SH-SY5Y (cell line): ENCODE measurements around the gene DPH1.

Source experiments
- GATA2 ChIP-seq: IDR thresholded peaks from 2 replicates; pipeline ENCODE4 v1.6.1; 2011; ENCODE audit warnings: mild to moderate bottlenecking, low read depth, low read length
- GATA3 ChIP-seq: IDR thresholded peaks from 2 replicates; pipeline ENCODE4 v1.6.1; 2011; ENCODE audit warnings: low read depth, mild to moderate bottlenecking, low read length, moderate library complexity

Gene DPH1

GRCh38 chr17:2065949-2066400 lies 36.0 kb downstream of the DPH1 start:
- no peak for TF ChIP-seq GATA3
- TF ChIP-seq GATA2 = no peak

DNA sequence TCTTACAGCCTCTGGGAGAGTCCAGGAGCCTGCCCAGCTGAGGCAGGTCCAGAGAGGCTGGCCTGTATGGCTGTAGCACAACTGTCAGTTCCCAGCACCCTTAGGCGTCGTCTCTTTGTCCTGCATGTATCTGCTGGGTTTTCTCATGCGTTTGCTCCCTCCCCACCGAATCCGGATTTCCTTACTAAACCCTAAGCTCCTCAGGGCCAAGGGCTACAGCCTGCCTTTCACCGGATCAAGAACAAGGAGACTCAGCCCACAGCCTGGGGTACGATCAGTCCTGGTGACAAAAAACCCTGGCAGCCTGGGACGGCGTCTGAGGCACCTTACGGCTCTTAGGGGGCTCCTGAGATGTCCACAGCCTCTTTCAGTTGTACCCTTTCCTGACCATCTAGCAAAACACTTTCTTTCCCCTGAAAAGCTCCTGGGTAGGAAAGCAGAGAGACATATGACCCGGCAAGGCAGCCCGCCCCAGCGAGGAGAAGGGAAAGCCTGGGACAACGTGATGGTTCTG lies 37.2 kb downstream of the DPH1 start:
- TF ChIP-seq GATA2 (no peak), GATA3 (no peak)

- TF ChIP-seq GATA2 = no peak
- TF ChIP-seq GATA3 = no peak
Observed at GRCh38 chr17:2067608-2068024, 37.7 kb downstream of the DPH1 start.

DNA sequence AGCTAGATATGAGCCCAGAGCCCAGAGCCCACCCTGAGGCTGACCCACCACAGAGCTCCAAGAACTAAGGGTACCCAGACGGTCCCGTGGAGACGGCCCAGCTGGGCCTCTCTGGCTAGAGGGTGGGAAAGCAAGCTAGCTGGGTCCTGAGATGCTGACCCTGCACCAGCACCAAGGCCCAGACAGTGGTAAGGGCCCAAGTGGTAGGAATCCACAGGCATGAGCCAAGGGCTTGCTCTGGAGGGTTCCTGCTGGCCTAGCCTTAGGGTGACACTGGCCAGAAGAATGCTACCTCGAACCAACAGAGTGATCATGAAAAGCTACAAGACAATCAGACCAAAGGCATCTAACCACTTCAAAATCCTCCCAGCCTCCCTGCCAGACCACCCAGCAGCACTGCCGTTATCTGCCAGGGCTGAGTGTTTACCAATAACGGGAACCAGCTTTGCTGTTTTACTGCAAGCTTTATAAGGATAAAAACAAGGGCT lies 38.1 kb downstream of the DPH1 start:
- TF ChIP-seq GATA2 (no peak), GATA3 (no peak)

GRCh38 chr17:2068519-2069051 lies 38.6 kb downstream of the DPH1 start:
- no peak for TF ChIP-seq GATA2
- TF ChIP-seq GATA3 = no peak

DNA sequence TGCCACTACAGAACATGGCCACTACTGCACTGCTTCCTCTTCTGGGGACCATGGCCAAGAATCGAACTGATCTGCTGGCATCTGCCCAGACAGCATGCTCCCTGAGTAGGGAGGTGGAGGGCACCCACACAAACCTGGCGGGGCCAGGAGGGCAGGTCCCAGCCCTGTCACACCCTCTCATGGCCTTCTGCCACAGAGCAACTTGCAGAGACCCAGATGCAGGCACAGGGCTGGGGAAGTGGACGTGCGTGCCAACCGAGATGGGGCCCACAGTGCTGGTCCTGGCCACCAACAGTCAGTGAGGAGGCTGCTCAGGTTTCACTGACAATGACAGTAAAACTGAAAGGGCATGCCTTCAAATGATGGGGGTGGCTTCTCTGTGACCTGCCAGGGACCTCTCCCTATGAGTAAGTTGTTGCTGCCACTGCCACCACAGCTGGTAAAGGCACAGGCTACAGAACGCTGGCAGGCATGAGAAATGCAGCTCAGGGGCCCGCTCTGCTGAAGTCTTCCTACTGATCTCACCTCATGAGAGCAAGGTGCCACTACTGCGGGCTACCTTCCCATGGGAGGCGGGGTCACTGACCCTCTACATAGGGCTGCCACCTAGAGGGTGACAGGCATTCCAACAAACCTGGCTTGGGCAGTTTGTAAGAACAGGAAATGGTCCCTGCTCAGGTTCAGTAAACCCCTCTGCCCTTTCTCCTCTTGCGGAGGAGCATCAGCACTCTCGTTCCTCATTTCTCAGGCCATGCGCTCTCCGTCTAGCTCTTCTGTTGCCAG lies 40.5 kb downstream of the DPH1 start:
- no peak for TF ChIP-seq GATA2
- no peak for TF ChIP-seq GATA3

DNA sequence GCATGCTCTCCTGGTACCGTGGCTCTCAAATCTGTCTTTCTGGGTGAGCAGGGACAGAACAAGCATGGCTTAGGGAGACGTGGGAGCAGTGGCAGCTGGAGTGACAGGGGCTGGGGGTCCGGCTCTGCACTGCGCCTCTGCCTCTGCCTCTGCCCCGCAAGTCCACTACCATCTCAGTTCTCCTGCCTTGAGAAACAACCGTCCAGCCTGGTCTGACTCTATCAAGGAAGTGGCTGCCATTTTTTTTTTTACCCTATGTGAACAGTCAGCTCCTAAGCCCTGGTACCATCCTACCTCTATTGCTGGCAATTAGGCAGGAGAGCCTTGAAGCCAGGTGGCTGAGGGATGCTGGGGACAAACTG lies 41.1 kb downstream of the DPH1 start:
- TF ChIP-seq GATA3 = no peak

DNA sequence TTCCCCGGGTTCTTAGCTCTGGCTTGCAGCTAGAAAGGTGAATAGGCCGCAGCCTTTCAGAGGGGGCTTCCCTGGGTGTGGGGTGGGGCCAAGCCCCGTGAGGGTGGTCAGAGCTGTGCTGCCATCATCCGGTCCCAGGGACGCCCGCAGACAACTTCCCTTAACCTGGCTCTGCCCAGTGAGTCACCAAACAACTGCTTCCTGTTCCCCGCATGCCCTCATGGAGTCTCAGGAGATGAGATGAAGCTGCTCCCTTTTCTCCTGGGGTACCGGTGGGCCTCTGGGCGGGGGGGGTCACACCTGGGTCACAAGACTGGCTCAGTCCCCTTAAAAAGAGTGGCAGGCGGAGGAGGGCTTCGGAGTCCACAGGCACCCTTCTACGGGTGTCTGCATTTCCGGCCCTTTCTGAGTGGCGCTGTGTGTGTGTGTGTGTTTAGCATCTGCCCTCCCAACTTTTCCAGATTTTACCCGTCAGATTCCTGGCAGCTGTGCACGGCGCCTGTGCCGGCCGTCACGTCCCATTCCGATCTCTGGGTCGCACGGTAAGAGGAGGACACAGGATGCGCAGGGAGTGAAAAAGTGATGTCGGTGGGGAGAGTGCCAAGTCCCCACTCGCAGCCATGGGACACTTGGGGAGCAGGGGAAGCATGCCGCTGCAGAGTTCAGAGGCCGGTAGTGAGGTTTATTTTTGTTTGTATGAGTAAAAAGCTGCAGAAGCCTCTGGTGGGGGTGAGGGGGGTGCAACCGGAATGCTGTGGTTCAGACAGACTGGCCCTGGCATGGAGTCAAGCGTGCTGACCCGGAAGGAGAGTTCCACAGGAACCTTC lies 41.7 kb downstream of the DPH1 start:
- TF ChIP-seq GATA3 = no peak
- no peak for TF ChIP-seq GATA2

- TF ChIP-seq GATA2 (no peak), GATA3 (no peak)
Observed at GRCh38 chr17:2074919-2075318, 45.0 kb downstream of the DPH1 start.

DNA sequence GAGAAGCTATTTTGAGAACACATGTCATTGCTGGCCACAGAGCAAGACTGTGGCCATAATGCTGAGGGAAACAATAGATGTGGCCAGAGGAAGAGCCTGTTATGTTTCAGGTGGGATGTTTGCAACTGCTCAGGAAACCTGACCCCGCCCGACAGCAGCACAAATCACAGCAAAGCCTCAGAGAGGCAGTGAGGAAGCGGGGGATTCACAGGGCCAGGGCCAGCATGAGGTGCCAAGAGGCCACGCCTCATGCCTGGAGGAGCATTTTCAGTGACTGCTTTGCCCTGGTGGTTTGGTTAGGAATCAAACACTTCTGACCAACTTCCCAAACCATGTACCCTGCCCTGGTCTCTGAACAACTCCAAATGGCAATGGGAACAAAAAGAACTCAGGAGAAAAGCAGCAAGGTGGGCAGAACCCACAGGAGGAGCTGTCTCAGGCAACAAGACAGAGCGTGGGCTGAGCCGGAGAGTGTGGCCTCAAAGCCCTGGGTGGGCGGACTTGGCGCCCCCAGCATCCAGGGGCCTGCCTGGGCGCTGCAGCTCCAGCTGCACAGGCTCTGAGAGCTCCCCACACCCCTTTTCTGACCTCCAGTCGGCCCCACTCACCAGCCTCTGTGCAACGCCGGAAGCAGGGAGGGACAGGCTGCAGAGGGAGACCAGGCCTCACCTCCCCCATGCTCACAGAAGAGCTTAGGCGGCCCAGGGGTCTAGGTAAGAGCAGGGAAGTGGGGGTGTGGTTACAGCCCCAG lies 45.6 kb downstream of the DPH1 start:
- TF ChIP-seq GATA3 (no peak), GATA2 (no peak)

- TF ChIP-seq GATA2 (no peak; the same call in 1 of the 2 replicates), GATA3 (no peak)
Observed at GRCh38 chr17:2076087-2076984, 46.4 kb downstream of the DPH1 start.

DNA sequence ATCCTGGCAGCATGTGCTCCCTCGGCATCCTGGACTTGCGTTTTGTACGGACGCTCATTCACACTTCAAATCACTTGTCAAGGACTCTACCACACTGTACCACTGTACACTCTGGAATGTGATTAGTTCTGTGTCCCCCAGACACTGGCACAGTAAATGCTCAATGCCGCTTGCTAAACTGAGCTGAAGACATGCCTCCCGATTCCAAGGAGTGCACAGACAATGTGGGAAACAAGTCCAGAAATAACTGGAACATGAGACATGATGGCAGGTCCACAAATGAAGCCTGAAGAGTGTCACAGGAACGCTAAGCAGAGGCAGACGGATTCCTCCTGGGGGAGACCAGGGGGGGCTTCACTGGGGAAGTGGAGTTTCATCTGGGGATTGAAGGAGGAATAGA lies 47.1 kb downstream of the DPH1 start:
- TF ChIP-seq GATA3 (no peak), GATA2 (no peak)

DNA sequence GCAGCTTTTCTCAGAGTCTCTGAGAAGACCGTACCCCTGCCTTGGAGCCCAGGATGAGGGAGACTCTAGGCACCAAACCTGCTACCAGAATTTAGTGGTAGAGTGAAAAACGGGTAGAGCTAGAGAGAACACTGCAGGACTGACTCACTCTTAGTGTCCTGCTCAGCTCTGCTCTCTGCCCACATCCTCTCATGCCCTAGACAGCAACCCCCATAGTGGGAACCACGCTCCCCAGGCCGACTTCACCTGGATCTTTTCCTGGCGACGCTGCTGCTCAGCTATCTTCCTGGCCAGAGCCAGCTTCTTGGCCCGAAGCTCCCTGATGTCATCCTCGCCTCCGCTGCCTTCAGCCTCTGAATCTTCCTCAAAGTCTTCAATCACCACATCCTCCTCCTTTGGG lies 51.6 kb downstream of the DPH1 start:
- TF ChIP-seq GATA3 (no peak), GATA2 (no peak)
